ENCODE results near the gene MAP7D3. TPM values are rescaled to one million over a fixed set of nuclear protein-coding genes. Genes with fewer than 3 reads are reported as not detected.

Gene MAP7D3
- polyA plus RNA-seq, 1 donor from 2014 or later, result 0.68 TPM

GRCh38 chrX:136271300-136271699 lies 20.1 kb upstream of the MAP7D3 start:
- Histone ChIP-seq H3K79me2 (replicated peaks; ENCODE audit: insufficient read depth, low read length) (no peaks in the 10 kb centered on the region), H3K4me3 (ENCODE audit: low read length) (no peak overlapping the region), H2AFZ (ENCODE audit: low read depth, low read length) (no peak overlapping the region), H3K9me3 (ENCODE audit: low read length) (no peaks in the 10 kb centered on the region), H3K9me2 (ENCODE audit: insufficient read depth, low read length) (no peaks in the 10 kb centered on the region), H3K9ac (ENCODE audit: low read length) (no peak overlapping the region), H4K20me1 (ENCODE audit: insufficient read depth) (no peaks in the 10 kb centered on the region), H3K36me3 (ENCODE audit: insufficient read depth, low read length) (no peaks in the 10 kb centered on the region), H3K4me2 (ENCODE audit: low read length) (no peak overlapping the region), H3K27ac (ENCODE audit: low read length) (no peak overlapping the region), H3K27me3 (ENCODE audit: insufficient read depth, low read depth, low read length) (no peaks in the 10 kb centered on the region), H3F3A (ENCODE audit: insufficient read depth, low read length, poor library complexity, severe bottlenecking) (no peaks in the 10 kb centered on the region)
- no peak for TF ChIP-seq TAF1 (IDR thresholded peaks at IDR 0.05; ENCODE audit: low read depth)
- no peak for TF ChIP-seq MXI1 (conservative IDR thresholded peaks at IDR 0.05; ENCODE audit: poor library complexity, severe bottlenecking)
- no peak for TF ChIP-seq POLR2AphosphoS5 (IDR thresholded peaks at IDR 0.05)
- no peak for TF ChIP-seq CTCF (IDR thresholded peaks at IDR 0.05; ENCODE audit: poor library complexity, severe bottlenecking)
- no peak for TF ChIP-seq RAD21 (conservative IDR thresholded peaks at IDR 0.05)
- TF ChIP-seq REST (IDR thresholded peaks at IDR 0.05; ENCODE audit: borderline replicate concordance), result no peak
- no peak for TF ChIP-seq SMC3 (conservative IDR thresholded peaks at IDR 0.05; ENCODE audit: poor library complexity)
- no peak for TF ChIP-seq EP300 (conservative IDR thresholded peaks at IDR 0.05; ENCODE audit: poor library complexity, severe bottlenecking)
- TF ChIP-seq EZH2 (IDR thresholded peaks at IDR 0.05; ENCODE audit: borderline replicate concordance, insufficient read depth, low read length, poor library complexity, severe bottlenecking), result no peak

GRCh38 chrX:136269921-136270320 lies 18.7 kb upstream of the MAP7D3 start:
- TF ChIP-seq POLR2AphosphoS5 (IDR thresholded peaks at IDR 0.05) (no peak), TAF1 (IDR thresholded peaks at IDR 0.05; ENCODE audit: low read depth) (no peak), EZH2 (IDR thresholded peaks at IDR 0.05; ENCODE audit: borderline replicate concordance, insufficient read depth, low read length, poor library complexity, severe bottlenecking) (no peak), EP300 (conservative IDR thresholded peaks at IDR 0.05; ENCODE audit: poor library complexity, severe bottlenecking) (no peak), RAD21 (conservative IDR thresholded peaks at IDR 0.05) (no peak), MXI1 (conservative IDR thresholded peaks at IDR 0.05; ENCODE audit: poor library complexity, severe bottlenecking) (no peak), REST (IDR thresholded peaks at IDR 0.05; ENCODE audit: borderline replicate concordance) (no peak), CTCF (IDR thresholded peaks at IDR 0.05; ENCODE audit: poor library complexity, severe bottlenecking) (no peak), SMC3 (conservative IDR thresholded peaks at IDR 0.05; ENCODE audit: poor library complexity) (no peak)
- no peaks in the 10 kb centered on the region for H3K27me3 ChIP-seq (ENCODE audit: insufficient read depth, low read depth, low read length)
- H2AFZ ChIP-seq (ENCODE audit: low read depth, low read length), result no peak overlapping the region
- no peaks in the 10 kb centered on the region for H3K36me3 ChIP-seq (ENCODE audit: insufficient read depth, low read length)
- H3F3A ChIP-seq (ENCODE audit: insufficient read depth, low read length, poor library complexity, severe bottlenecking), result no peaks in the 10 kb centered on the region
- H4K20me1 ChIP-seq (ENCODE audit: insufficient read depth), result no peaks in the 10 kb centered on the region
- no peak overlapping the region for H3K9ac ChIP-seq (ENCODE audit: low read length)
- H3K9me3 ChIP-seq (ENCODE audit: low read length), result no peaks in the 10 kb centered on the region
- no peak overlapping the region for H3K4me3 ChIP-seq (ENCODE audit: low read length)
- H3K27ac ChIP-seq (ENCODE audit: low read length), result no peak overlapping the region
- no peak overlapping the region for H3K4me2 ChIP-seq (ENCODE audit: low read length)
- H3K9me2 ChIP-seq (ENCODE audit: insufficient read depth, low read length), result no peaks in the 10 kb centered on the region
- no peaks in the 10 kb centered on the region for H3K79me2 ChIP-seq (replicated peaks; ENCODE audit: insufficient read depth, low read length)

Data from neural cell (in vitro differentiated cells).